ENCODE results near the gene DCBLD1.

- TF ChIP-seq BCL11A (tag by site-specific recombination; IDR thresholded peaks at IDR 0.05; ENCODE audit: low read depth) (no peak), CTCF (tag by site-specific recombination; IDR thresholded peaks at IDR 0.05) (no peak), ZNF544 (tag by site-specific recombination; IDR thresholded peaks at IDR 0.05) (no peak), ZNF121 (tag by site-specific recombination; IDR thresholded peaks at IDR 0.05) (no peak), SCRT2 (tag by site-specific recombination; IDR thresholded peaks at IDR 0.05) (no peak), ZNF830 (tag by site-specific recombination; IDR thresholded peaks at IDR 0.05; ENCODE audit: low read depth) (no peak), ZNF785 (tag by site-specific recombination; IDR thresholded peaks at IDR 0.05) (no peak), ZNF747 (tag by site-specific recombination; IDR thresholded peaks at IDR 0.05) (no peak), PRDM1 (tag by site-specific recombination; IDR thresholded peaks at IDR 0.05) (no peak), ZBTB20 (tag by site-specific recombination; IDR thresholded peaks at IDR 0.05) (no peak), ZNF292 (tag by site-specific recombination; IDR thresholded peaks at IDR 0.05; ENCODE audit: borderline replicate concordance, low read depth) (no peak), GFI1B (tag by site-specific recombination; IDR thresholded peaks at IDR 0.05) (no peak)
- TF ChIP-seq, protein P1, sequence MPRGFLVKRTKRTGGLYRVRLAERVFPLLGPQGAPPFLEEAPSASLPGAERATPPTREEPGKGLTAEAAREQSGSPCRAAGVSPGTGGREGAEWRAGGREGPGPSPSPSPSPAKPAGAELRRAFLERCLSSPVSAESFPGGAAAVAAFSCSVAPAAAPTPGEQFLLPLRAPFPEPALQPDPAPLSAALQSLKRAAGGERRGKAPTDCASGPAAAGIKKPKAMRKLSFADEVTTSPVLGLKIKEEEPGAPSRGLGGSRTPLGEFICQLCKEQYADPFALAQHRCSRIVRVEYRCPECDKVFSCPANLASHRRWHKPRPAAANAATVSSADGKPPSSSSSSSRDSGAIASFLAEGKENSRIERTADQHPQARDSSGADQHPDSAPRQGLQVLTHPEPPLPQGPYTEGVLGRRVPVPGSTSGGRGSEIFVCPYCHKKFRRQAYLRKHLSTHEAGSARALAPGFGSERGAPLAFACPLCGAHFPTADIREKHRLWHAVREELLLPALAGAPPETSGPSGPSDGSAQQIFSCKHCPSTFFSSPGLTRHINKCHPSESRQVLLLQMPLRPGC (tag by site-specific recombination; IDR thresholded peaks at IDR 0.05) = no peak
- TF ChIP-seq, protein P2, sequence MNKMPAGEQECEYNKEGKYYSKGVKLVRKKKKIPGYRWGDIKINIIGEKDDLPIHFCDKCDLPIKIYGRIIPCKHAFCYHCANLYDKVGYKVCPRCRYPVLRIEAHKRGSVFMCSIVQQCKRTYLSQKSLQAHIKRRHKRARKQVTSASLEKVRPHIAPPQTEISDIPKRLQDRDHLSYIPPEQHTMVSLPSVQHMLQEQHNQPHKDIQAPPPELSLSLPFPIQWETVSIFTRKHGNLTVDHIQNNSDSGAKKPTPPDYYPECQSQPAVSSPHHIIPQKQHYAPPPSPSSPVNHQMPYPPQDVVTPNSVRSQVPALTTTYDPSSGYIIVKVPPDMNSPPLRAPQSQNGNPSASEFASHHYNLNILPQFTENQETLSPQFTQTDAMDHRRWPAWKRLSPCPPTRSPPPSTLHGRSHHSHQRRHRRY (tag by site-specific recombination; IDR thresholded peaks at IDR 0.05) = no peak
These were observed 65.5 kb downstream of the DCBLD1 start for GRCh38 chr6:117547688-117548621.
